Measurements from ENCODE around the gene ABCA12. TPM values are rescaled to one million over a fixed set of nuclear protein-coding genes. Genes with fewer than 3 reads are reported as not detected.

The ABCA12 gene
- total RNA-seq, 4 donors from 2014 or later: not detected

- WGBS: 65% methylated on average over 4 of the region's 4 CpGs
- no peak for DNase-seq (ENCODE audit: extremely low spot score)
- no peak for TF ChIP-seq EP300 (IDR thresholded peaks at IDR 0.05)
- no peak for TF ChIP-seq CTCF (IDR thresholded peaks at IDR 0.05)
- no peak for TF ChIP-seq POLR2A (IDR thresholded peaks at IDR 0.05; ENCODE audit: low read depth)
- no peak for TF ChIP-seq POLR2AphosphoS5 (IDR thresholded peaks at IDR 0.05)
- Histone ChIP-seq H3K9me3 (no peaks in the 10 kb centered on the region), H3K27me3 (no peaks in the 10 kb centered on the region), H3K27ac (replicated peaks in 1 of 4) (no peak overlapping the region), H3K4me3 (no peak overlapping the region), H3K4me1 (no peaks in the 10 kb centered on the region), H3K36me3 (no peaks in the 10 kb centered on the region)
- intact Hi-C loops (cut with DNase I): no loop called here
Observed at GRCh38 chr2:215104226-215104625, 34.2 kb downstream of the ABCA12 start.

GRCh38 chr2:215098875-215099274, 39.6 kb downstream of the ABCA12 start:
- Histone ChIP-seq H3K9me3 (no peaks in the 10 kb centered on the region), H3K27ac (replicated peaks in 1 of 4) (no peak overlapping the region), H3K4me3 (no peak overlapping the region), H3K27me3 (no peaks in the 10 kb centered on the region), H3K36me3 (no peaks in the 10 kb centered on the region), H3K4me1 (no peaks in the 10 kb centered on the region)
- WGBS: 83% methylated on average over 6 of the region's 6 CpGs
- DNase-seq (ENCODE audit: extremely low spot score): no peak
- intact Hi-C loops (cut with DNase I): no loop called here
- TF ChIP-seq CTCF (IDR thresholded peaks at IDR 0.05): no peak
- no peak for TF ChIP-seq POLR2A (IDR thresholded peaks at IDR 0.05; ENCODE audit: low read depth)
- TF ChIP-seq EP300 (IDR thresholded peaks at IDR 0.05): no peak
- TF ChIP-seq POLR2AphosphoS5 (IDR thresholded peaks at IDR 0.05): no peak

GRCh38 chr2:215084080-215084479, 54.3 kb downstream of the ABCA12 start:
- H3K4me1 ChIP-seq: no peaks in the 10 kb centered on the region
- no peaks in the 10 kb centered on the region for H3K36me3 ChIP-seq
- no peak overlapping the region for H3K27ac ChIP-seq (replicated peaks in 1 of 4)
- WGBS: 86% methylated on average over 5 of the region's 5 CpGs
- no peak for TF ChIP-seq POLR2A (IDR thresholded peaks at IDR 0.05; ENCODE audit: low read depth)
- no peak for TF ChIP-seq POLR2AphosphoS5 (IDR thresholded peaks at IDR 0.05)
- no peak for TF ChIP-seq CTCF (IDR thresholded peaks at IDR 0.05)
- no peak for TF ChIP-seq EP300 (IDR thresholded peaks at IDR 0.05)
- DNase-seq (ENCODE audit: extremely low spot score): no peak
- H3K9me3 ChIP-seq: no peaks in the 10 kb centered on the region
- intact Hi-C loops (cut with DNase I): no loop called here
- no peak overlapping the region for H3K4me3 ChIP-seq
- no peaks in the 10 kb centered on the region for H3K27me3 ChIP-seq

- H3K27me3 ChIP-seq: no peaks in the 10 kb centered on the region
- H3K4me3 ChIP-seq: no peak overlapping the region
- no peaks in the 10 kb centered on the region for H3K9me3 ChIP-seq
- H3K27ac ChIP-seq (replicated peaks in 1 of 4): no peak overlapping the region
- no peak for DNase-seq (ENCODE audit: extremely low spot score)
- H3K4me1 ChIP-seq: no peaks in the 10 kb centered on the region
- TF ChIP-seq EP300 (IDR thresholded peaks at IDR 0.05) (no peak), POLR2A (IDR thresholded peaks at IDR 0.05; ENCODE audit: low read depth) (no peak), POLR2AphosphoS5 (IDR thresholded peaks at IDR 0.05) (no peak), CTCF (IDR thresholded peaks at IDR 0.05) (no peak)
- intact Hi-C loops (cut with DNase I): no loop called here
- no peaks in the 10 kb centered on the region for H3K36me3 ChIP-seq
- WGBS: 83% methylated on average over 4 of the region's 4 CpGs
Observed at GRCh38 chr2:215083146-215083545, 55.3 kb downstream of the ABCA12 start.

- TF ChIP-seq CTCF (IDR thresholded peaks at IDR 0.05) (no peak), POLR2A (IDR thresholded peaks at IDR 0.05; ENCODE audit: low read depth) (no peak), EP300 (IDR thresholded peaks at IDR 0.05) (no peak), POLR2AphosphoS5 (IDR thresholded peaks at IDR 0.05) (no peak)
- Histone ChIP-seq H3K4me3 (no peak overlapping the region), H3K9me3 (no peaks in the 10 kb centered on the region), H3K36me3 (no peaks in the 10 kb centered on the region), H3K27ac (replicated peaks in 1 of 4) (no peak overlapping the region), H3K4me1 (no peaks in the 10 kb centered on the region), H3K27me3 (no peaks in the 10 kb centered on the region)
- intact Hi-C loops (cut with DNase I): no loop called here
- no peak for DNase-seq (ENCODE audit: extremely low spot score)
Observed at GRCh38 chr2:215082446-215082845, 56.0 kb downstream of the ABCA12 start.

Data from esophagus muscularis mucosa (tissue), 4 donors.